Testis (tissue), 3 donors: Measurements from ENCODE around the gene HSD17B2. TPM values are rescaled to one million over a fixed set of nuclear protein-coding genes. Genes with fewer than 3 reads are reported as not detected.

Experiments used
- DNase-seq: peaks from one replicate; pipeline ENCODE4 v3.0.0-alpha.2; 2019
- H3K27ac ChIP-seq, 2 donors: fragments of 200-600 bp; sonication (generic); one replicate each; pipeline ENCODE4 v1.5.1; 2019
- H3K27me3 ChIP-seq: fragments of 200-600 bp; sonication (generic); one replicate; pipeline ENCODE4 v1.5.1; 2019
- H3K36me3 ChIP-seq: fragments of 200-600 bp; sonication (generic); one replicate; pipeline ENCODE4 v1.5.1; 2017; ENCODE audit warnings: low read depth; ENCODE audit errors: missing control alignments
- H3K4me1 ChIP-seq: fragments of 200-600 bp; sonication (generic); one replicate; pipeline ENCODE4 v1.5.1; 2019
- H3K4me3 ChIP-seq, 2 donors: fragments of 200-600 bp; sonication (generic); one replicate each; pipeline ENCODE4 v1.5.1; 2017 to 2019
- H3K9me3 ChIP-seq: fragments of 200-600 bp; sonication (generic); one replicate; pipeline ENCODE4 v1.5.1; 2017
- POLR2A ChIP-seq: fragments of 450-650 bp; IDR thresholded peaks from one replicate; pipeline ENCODE4 v1.6.1; 2017; ENCODE audit warnings: antibody characterized with exemption, mild to moderate bottlenecking, moderate library complexity
- WGBS, 2 donors: methylation state at CpG; one replicate each; pipeline ENCODE4 v1.1.5; 2018; 5-methylcytosine and 5-hydroxymethylcytosine counted together
- intact Hi-C: fragments of 100-400 bp; cut with DNase I; formaldehyde crosslinking; loops from one replicate; pipeline ENCODE4 v1.15.1; 2023; ENCODE audit warnings: low total_unique reads
- polyA plus RNA-seq: library from polyadenylated mRNA; stranded (reverse); fragments of 350-450 nt; fragmentation: Illumina TruSeq; extraction: RNeasy Lipid Tissue Mini Kit (QIAGEN cat#74804); gene quantifications from one replicate; pipeline ENCODE4 v1.2.3, GENCODE V29; 2014; ENCODE audit warnings: low read depth, low replicate concordance; ENCODE audit not compliant: insufficient read depth
- total RNA-seq, 2 donors: library from RNA; depleted of rRNA; stranded (reverse); fragments of >200 nt; gene quantifications; one replicate each; pipeline ENCODE4 v1.2.3, GENCODE V29; 2016
- TF ChIP-seq, protein P1 (sequence below), 3 experiments: fragments of 450-650 bp in 2 of 3; fragments of 200-600 bp in 1 of 3; sonication (generic) in 1 of 3; IDR thresholded peaks; one replicate each; pipeline ENCODE4 v1.5.1; 2016 to 2019; ENCODE audit warnings: antibody characterized with exemption in 3 of 3, mild to moderate bottlenecking in 2 of 3, moderate library complexity in 1 of 3

The HSD17B2 gene
- total and polyA plus RNA-seq, 3 donors from 2014 or later, result 0.71 TPM; not detected in 2

DNA sequence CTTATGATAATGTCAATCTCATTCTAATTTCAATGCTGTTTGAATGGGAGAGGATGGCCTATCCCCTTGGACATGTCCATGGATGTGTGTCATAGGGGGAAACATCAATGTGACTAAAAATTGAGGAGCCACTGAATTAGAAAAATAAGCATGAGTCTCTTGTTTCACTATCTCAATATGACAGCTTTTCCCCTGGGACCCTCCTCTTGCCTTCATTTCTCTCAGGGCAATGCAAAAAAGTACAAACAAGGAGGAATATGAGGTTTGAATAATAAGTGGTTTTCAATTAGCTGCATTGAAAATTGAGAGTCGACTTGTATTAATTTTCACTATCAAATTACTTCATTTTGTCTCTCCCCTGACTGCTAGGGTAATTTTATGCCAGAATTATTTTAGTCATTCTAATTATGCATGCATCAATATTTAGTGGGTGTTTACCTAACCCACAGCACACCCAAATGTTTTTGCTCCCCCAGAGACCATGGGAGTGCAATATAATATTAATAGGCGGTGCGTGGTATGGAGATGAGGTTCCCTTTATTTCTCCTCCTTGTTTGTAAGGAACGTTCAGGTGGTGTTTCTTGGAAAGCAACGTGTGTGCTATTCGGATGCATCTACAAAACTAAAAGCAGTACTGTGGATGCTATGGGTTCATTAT, 17.0 kb upstream of the HSD17B2 start:
- Histone ChIP-seq H3K36me3 (no peaks in the 10 kb centered on the region), H3K4me3 (no peak overlapping the region), H3K4me1 (no peaks in the 10 kb centered on the region), H3K27me3 (no peaks in the 10 kb centered on the region), H3K27ac (no peak overlapping the region), H3K9me3 (no peaks in the 10 kb centered on the region)
- no peak for DNase-seq
- no peak for TF ChIP-seq POLR2A
- TF ChIP-seq, protein P1, sequence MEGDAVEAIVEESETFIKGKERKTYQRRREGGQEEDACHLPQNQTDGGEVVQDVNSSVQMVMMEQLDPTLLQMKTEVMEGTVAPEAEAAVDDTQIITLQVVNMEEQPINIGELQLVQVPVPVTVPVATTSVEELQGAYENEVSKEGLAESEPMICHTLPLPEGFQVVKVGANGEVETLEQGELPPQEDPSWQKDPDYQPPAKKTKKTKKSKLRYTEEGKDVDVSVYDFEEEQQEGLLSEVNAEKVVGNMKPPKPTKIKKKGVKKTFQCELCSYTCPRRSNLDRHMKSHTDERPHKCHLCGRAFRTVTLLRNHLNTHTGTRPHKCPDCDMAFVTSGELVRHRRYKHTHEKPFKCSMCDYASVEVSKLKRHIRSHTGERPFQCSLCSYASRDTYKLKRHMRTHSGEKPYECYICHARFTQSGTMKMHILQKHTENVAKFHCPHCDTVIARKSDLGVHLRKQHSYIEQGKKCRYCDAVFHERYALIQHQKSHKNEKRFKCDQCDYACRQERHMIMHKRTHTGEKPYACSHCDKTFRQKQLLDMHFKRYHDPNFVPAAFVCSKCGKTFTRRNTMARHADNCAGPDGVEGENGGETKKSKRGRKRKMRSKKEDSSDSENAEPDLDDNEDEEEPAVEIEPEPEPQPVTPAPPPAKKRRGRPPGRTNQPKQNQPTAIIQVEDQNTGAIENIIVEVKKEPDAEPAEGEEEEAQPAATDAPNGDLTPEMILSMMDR (IDR thresholded peaks at IDR 0.05), result no peak
- intact Hi-C loops, result no loop called here
- WGBS, 2 donors, result 77 to 81% methylated on average over 6 of the region's 6 CpGs

DNA sequence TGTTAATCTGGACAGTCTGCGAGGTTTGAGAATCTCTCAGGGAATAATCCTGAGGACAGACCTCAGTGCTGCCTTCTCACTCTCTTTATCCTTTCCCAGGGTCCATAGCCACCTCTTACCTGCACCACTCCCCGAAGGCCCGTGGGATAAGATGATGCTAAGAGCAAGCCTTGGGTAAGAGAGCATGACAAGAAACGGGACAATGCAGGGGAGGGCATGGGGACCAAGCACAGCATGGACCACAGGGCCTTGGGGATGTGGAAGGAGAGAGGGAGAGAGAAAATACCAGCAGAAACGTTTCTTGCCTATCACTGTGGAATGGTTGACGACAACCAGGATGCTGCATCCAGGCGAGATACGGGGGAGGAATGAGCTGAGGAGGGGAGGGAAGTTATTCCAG, 15.5 kb upstream of the HSD17B2 start:
- H3K4me3 ChIP-seq, result no peak overlapping the region
- WGBS, 2 donors, result 56 to 61% methylated on average over 8 of the region's 8 CpGs
- intact Hi-C loops, result no loop called here
- H3K4me1 ChIP-seq, result no peaks in the 10 kb centered on the region
- no peaks in the 10 kb centered on the region for H3K9me3 ChIP-seq
- H3K36me3 ChIP-seq, result no peaks in the 10 kb centered on the region
- no peak for DNase-seq
- TF ChIP-seq, protein P1 (IDR thresholded peaks at IDR 0.05), result no peak
- no peak for TF ChIP-seq POLR2A
- no peak overlapping the region for H3K27ac ChIP-seq
- H3K27me3 ChIP-seq, result no peaks in the 10 kb centered on the region

DNA sequence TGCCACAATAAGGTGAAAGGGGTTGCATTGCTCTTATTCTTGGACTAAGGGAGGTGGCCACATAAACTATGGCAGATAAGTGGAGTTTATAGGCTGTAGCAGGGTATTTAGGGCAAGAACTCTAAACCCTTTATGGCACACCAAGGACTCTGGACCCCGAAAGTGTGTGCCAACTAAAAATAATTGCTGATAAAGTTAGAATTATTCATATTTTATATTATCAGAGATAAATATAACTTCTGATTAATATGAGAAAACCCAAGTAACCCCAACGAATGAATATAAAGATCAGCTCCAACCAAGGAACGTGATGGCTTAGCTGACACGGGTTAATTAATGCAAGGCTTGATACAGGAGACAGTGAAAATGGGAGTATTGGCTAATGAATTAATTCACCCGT, 15.0 kb upstream of the HSD17B2 start:
- no peak overlapping the region for H3K4me3 ChIP-seq
- WGBS, 2 donors, result 56 to 66% methylated on average over 5 of the region's 5 CpGs
- no peak overlapping the region for H3K27ac ChIP-seq
- H3K27me3 ChIP-seq, result no peaks in the 10 kb centered on the region
- H3K4me1 ChIP-seq, result no peaks in the 10 kb centered on the region
- intact Hi-C loops, result no loop called here
- no peaks in the 10 kb centered on the region for H3K9me3 ChIP-seq
- no peak for DNase-seq
- TF ChIP-seq, protein P1 (IDR thresholded peaks at IDR 0.05), result no peak
- no peak for TF ChIP-seq POLR2A
- no peaks in the 10 kb centered on the region for H3K36me3 ChIP-seq

DNA sequence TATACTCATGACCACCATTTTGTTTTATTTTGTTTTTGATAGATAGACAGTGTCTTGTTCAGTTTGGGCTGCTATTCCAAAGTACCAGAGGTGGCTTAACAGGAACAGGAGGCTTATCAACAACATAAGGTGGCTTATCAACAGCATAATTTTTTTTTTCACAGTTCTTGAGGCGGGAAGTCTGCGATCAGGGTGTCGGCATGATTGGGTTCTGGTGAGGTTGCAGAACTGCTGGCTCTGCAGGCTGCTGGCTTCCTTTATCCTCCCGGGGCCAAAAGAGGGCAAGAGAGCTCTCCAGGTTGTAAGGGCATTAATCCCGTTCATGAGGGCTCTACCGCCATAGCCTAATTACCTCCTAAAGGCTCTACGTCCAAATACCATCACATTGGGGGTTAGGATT, 11.8 kb upstream of the HSD17B2 start:
- H3K9me3 ChIP-seq, result no peaks in the 10 kb centered on the region
- no peak overlapping the region for H3K27ac ChIP-seq
- no peak overlapping the region for H3K4me3 ChIP-seq
- no peaks in the 10 kb centered on the region for H3K27me3 ChIP-seq
- no peak for DNase-seq
- H3K36me3 ChIP-seq, result no peaks in the 10 kb centered on the region
- intact Hi-C loops, result no loop called here
- 85 to 86% methylated on average over 7 of the region's 7 CpGs for WGBS, 2 donors
- no peaks in the 10 kb centered on the region for H3K4me1 ChIP-seq
- no peak for TF ChIP-seq POLR2A
- TF ChIP-seq, protein P1 (IDR thresholded peaks at IDR 0.05), result no peak

DNA sequence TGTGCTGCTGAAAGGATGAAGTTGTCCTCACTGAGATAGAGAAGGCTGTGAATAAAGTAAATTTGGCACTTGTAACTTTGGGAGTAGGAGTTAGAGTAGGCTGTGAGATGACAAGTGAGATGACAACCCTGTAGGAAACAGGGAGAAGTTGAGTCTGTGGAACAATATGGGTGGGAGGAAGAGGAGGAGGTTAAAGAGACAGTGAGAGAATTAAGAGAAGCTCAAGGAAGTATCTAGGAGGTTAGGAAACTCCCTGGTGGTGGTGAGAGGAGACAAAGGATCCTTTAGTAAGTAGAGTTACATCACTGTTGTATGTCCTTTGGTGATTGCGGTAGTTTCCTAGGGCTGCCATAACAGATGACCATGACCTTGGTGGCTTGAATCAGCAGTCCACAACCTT, 10.7 kb upstream of the HSD17B2 start:
- intact Hi-C loops, result no loop called here
- DNase-seq, result no peak
- no peak overlapping the region for H3K4me3 ChIP-seq

More for the DNA sequence above, 10.7 kb upstream of the HSD17B2 start:
- Histone ChIP-seq H3K36me3 (no peaks in the 10 kb centered on the region), H3K4me1 (no peaks in the 10 kb centered on the region), H3K27me3 (no peaks in the 10 kb centered on the region), H3K27ac (no peak overlapping the region), H3K9me3 (no peaks in the 10 kb centered on the region)
- TF ChIP-seq, protein P1 (IDR thresholded peaks at IDR 0.05), result no peak
- TF ChIP-seq POLR2A, result no peak
- WGBS, 2 donors, result 61 to 100% methylated on average over 1 of the region's 1 CpG
